ENCODE results near the gene LRRC74B.
"Not testable (repeated sequence)": the region's sequence is repeated elsewhere in the genome, so short reads cannot be mapped to it uniquely, and the experiment has no call there.

Gene LRRC74B, protein sequence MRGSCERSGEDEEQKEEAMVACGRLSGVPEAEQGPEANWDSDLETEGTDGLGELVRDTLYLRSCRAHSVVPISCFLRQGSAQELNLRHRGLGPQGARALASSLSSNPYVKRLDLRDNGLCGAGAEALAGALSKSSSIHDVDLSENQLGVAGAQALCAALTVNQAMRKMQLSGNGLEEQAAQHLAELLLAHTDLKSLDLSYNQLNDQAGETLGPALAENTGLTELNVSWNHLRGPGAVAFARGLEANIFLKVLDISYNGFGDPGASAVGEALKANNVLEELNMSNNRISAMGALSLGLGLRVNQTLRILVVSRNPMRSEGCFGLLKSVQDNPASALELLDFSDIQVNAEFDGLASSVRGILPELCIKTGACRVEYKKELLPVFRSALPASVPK

DNA sequence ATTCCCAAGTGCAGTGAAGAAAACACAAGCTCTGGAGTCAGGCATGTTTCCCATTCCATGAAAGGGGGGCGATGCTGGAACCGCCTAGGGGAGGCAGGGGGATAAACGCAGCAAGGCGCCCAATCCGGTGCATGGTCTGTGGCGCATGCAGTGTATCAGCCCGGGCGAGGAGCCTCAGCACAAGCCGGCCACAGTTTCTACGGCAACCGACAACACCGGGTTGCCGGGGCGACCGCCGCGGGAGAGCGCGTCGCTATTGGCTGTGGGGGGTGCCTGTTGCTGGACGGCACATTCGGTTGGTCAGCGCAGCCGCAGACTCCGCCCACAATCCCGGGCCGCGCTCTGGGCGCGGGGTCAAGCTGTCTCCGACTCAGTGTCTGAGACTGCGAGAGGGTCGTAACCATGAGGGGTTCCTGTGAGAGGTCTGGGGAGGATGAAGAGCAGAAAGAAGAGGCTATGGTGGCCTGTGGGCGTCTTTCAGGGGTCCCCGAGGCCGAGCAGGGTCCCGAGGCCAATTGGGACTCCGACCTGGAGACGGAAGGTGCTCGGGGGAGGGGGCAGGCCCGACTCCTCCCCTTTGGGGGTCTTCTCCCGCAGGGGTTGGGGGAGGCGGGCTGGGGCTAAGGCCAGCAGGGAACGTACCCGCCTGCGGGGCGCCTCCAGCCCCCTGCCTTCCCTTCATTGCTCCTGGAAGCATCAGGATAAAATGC is at the start of gene LRRC74B:
Gene LRRC74B, plus strand, starts transcription at position 362 of the 710 bp plus-strand sequence. Its CDS starts 41 bp downstream, at position 403.
- DNase-seq: no peak

DNA sequence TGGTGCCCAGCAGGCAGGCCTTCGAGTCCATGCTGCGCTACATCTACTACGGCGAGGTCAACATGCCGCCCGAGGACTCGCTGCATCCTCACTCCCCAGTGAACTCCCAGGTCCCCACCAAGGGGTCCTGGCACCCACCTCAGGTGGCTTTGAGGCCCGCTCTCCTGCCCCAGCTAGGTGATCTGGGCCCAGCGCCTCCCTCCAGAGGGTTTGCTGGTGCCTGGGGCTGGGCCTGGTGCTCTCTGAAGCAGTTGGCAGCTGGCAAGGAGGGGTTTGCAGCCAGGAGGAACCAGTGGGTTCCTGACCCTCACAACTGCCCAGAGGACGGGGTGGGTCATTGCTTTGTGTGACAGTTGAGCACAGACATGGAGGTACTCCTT is 49.7 kb upstream of the LRRC74B start:
- DNase-seq: no peak

DNA sequence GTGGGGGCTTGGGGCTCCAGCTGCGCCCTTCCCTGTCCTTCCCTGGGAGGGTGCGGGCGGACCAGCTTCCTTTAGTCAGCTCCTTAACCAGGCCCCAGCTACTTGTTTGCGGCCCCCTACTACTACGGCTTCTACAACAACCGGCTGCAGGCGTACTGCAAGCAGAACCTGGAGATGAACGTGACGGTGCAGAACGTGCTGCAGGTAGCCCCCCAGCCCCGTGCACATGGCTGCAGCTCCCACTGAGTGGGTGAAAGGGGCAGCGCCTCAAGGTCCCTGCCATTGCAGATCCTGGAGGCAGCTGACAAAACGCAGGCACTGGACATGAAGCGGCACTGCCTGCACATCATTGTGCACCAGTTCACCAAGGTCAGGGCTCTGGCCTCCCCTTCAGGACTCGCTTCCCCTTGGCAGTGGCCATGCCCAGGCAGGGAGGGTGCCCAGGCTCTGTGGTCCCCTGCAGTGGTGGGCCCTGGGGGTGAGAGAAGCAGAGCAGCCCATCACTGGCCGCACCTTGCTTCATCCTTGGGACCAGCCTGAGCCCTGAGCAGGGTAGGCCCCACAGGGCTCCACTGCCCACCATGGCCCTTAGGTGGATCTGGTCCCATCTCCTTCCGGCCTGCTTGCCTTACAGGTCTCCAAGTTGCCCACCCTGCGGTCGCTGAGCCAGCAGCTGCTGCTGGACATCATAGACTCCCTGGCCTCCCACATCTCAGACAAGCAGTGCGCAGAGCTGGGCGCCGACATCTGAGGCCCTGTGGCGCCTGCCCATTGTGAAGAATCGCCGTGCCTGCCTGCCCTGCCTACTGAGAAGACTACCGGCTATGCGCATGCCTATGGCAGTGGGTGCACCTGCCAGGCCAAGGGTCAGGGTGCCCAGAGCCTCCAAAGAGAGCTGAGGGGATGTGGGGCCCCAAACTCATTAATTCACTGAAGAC is 48.9 kb upstream of the LRRC74B start:
- no peak for DNase-seq

DNA sequence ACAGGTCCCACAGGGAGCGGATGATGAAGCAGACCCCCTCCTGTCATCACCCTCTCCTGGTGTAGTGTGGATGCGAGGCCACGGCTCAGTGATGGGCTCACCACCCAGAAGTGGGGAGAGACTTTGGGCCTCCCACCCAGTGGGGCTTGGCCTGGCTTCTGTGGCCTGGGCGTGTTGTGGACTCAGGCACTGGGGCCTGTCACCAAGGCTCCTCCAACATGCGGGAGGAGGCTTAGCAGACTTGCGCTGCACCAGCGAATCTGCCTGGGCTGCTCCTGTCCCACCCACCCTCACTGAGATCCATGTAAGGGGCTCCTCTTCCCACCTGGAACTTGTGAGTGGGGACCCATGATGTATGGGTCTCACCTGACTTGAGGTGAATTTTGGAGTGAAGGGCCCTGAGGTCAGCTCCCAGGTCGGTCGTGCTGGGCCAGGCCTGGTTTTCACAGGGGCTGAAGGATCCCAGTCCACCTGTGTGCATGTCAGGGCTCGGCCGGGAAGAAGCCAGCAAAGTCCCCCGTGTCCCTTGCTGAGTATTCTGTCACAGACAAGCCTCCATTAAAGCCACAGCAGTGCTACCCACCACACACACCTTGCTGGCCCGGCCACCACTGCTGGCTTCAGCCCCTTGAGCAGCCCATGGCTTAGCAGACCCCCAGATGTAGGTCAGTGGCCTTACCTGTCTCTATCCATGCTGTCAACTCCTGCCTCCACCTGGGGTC is 48.0 kb upstream of the LRRC74B start:
- no peak for DNase-seq

DNA sequence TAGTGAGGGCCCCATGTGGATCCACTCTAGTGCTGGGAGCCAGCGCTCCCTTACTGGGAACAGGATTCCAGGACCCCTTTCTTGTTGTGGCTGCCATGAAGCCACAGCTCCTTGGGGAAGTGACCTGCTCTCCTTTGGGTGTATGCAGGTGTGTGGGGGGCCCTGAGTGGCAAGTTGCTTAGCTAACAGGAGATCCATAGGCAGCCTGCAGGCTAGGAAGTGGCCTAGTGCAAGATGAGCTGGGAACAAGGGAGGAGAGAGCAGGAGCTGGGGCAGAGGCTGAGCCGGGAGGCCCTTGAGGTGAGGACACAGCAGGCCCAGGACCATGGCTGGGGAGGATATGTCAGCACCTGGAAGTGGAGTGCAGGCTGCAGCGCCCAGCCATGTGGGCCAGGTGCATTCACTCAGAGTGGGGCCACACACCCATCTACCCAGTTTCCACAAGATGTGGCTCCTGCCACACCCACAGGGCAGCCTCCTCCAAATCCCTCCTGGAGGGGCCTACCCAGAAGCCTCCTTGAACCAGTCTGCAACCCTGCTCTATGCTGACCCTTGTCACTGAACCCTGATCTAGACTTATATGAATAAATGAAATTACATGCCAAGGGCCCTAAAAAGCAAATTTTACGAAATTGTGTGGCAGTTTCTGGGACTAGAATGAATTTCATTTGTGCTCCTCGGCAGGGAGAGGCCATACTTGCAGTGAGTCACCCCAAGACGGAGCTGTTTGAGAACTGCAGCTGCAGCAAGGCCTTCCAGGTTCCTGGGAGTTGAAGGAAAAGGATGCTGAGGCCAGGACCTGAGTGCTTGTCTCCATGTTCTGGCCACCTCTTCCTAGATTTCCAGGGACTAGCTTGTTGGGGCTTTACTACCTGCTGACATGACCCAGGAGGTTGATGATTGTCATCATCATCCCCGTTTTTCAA is 47.1 kb upstream of the LRRC74B start:
- no peak for DNase-seq

DNA sequence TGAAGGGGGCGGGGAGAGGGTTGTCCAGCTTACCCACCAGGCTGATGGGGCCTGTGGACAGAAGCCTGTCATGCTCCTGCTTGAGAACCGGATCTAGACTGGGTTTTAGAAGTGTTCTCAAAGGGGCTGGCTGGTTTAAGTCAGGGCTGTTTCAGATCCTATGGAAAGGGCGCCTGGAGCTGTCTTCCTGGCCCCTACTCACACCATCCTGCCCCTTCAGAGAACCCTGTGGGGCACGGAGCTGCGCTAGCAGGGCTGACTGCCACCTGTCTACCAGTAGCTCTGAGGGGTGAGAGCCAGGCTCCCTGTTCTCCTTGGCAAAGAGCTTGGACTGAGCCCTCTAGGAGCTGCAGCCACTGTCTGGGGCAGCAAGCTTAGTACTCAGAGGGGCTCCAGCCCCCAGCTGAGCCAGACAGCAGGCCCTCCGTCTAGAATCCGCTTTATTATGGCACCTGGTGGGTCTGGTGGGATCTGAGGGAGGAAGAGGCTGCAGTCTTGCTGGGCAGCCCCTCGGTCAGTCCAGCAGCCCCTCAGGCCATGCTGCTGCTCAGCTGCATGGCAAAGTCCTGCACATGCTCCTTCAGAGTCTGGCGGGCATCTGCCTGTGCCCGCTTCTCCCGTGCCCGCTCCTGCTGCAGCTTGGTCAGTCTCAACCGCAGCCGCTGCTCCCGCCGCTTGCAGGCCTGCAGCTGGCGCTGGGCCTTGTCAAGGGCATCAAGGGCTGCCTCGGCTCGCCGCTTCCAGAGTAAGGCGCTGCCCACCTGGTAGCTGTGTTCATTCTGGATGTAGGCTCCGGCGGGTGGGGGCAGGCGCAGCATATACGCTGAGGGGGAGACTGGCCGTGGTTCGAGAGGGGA is 46.2 kb upstream of the LRRC74B start:
- DNase-seq: no peak

DNA sequence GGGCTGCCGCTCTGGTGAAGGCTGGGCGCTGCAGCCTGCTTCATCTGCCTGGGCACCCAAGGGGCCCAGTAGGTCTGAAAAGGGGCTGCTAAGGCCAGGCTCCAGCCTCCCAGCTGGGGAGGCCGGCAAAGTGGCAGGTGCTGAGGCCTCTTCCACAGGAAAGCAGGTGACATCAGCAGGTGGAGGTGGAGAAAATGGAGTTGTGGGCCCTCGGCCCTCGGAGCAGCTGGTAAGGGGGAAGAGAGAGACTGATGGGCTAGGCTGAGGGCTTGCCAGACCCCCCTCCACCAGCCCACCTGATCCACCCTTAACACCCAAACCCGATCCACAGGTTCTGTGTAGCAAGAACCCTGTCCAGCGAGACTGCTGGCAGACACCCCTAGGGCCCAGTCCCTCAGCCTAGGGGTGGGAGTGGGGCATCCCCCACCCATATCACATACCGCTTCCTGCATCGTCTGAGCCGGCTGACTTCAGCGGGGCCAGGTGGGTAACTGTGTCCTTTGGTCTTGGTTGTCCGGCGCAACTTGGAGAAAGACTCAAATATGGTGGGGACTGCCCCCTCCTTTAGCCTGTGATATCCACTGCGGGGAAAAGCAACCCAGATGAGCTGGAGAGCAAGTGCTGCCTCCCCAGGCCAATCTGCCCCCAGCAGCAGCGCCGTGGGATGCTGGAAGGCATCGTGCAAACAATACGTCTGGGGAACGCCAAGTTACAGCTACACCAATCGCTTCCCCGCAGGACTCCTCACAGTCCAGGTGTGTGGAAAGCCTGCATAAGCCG is 45.3 kb upstream of the LRRC74B start:
- DNase-seq: no peak

DNA sequence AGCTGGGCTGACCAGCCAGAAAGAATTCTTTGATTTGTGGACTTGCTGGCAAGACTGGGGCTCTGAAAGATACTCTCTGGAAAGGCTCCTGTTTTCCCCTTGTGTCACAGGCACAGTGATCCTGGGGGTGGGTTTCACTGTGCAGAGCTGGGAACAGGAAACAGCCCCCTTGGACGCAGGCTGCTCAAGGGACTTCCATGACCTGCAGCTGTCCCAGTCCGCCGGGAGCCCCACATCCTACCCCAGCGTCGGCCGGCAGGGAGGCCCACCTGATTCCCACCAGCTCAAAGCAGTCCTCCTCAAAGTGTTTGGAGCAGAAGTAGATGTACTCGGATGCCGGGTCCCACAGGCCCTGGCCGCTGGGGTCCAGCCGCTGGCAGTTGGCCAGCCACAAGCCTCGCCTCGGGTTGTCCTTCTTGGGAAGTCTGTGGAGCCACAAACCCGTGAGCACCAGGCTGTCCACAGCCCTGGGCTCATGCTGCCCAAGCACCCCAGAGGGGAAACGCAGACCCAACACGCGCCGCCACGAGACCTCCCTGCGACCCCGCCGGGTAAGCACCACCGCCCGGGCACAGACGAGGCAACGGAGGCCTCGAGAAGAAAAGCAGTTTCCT is 44.7 kb upstream of the LRRC74B start:
- no peak for DNase-seq

DNA sequence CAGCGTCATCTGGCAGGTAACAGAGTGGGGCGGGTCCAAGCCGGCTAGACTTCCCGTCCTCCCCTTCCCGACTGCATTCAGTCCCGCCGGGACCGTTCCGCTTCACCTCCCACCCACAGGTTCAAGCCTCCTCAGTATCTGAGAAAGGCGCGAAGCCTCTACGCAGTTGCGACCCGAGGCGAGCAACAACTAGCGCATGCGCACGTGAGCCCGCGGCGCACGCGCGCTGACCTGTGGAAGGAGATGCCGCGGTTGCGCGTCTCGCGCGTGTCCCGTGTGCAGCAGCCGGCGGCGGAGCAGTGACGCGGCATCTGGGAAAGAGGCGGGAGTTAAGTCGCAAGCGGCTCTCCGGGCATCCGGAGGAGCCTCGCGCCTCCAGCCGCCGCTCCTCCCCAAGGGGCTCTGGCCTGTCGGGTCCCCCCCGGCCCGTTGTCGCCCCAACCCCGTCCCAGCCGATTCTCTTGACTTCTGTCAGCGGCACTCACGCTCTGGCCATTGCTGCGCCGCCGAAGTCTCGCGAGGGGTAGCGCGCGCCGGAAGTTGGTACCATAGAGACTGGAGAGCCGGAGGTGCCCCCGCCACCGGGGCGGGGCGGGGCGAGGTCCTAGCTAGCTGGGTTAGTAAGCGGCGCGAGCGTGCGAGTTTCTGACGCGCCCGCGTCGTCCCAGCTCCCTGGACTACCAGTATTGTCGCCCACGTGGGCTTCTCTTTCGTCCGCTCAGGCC is 44.0 kb upstream of the LRRC74B start, which contains the start of gene THAP7:
Gene THAP7, minus strand, starts transcription at position 518 of the 725 bp plus-strand sequence. Its CDS starts 207 bp downstream, at position 311.
- DNase-seq: peak; percentile 41

DNA sequence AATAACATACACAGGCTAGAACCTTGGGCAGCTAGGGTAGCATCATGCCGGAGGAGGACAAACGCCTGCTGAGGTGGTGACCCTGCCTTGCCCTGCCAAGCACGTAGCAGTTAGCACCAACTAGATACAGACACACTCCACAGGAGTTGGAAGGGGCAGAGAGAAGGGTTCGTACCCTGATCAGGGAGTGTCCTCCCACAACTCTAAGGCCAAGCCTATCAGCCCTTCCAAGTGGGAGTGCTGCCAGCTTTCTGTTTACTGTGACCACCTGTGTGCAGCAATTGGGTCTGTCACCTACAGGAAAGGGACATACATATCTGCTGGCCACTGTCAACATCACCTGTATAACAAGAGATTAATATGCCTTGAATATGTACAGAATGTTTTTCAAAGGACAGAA is 42.0 kb upstream of the LRRC74B start:
- DNase-seq: no peak

DNA sequence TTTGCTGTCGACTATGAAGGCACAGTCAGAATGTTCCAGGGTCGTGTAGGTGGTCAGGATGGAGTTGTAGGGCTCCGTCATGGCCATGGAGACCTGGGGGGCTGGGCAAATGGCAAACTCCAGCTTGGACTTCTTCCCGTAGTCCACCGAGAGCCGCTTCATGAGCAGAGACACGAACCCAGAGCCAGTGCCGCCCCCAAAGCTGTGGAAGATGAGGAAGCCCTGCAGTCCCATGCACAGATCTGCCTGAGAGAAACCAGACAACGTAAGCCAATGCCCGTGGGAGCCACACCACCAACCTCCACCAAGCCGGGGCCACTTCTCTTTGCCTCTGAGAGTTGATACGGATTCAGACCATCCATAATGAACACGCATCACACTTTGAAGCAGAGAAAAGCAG is 36.5 kb upstream of the LRRC74B start:
- not testable (repeated sequence) for DNase-seq

DNA sequence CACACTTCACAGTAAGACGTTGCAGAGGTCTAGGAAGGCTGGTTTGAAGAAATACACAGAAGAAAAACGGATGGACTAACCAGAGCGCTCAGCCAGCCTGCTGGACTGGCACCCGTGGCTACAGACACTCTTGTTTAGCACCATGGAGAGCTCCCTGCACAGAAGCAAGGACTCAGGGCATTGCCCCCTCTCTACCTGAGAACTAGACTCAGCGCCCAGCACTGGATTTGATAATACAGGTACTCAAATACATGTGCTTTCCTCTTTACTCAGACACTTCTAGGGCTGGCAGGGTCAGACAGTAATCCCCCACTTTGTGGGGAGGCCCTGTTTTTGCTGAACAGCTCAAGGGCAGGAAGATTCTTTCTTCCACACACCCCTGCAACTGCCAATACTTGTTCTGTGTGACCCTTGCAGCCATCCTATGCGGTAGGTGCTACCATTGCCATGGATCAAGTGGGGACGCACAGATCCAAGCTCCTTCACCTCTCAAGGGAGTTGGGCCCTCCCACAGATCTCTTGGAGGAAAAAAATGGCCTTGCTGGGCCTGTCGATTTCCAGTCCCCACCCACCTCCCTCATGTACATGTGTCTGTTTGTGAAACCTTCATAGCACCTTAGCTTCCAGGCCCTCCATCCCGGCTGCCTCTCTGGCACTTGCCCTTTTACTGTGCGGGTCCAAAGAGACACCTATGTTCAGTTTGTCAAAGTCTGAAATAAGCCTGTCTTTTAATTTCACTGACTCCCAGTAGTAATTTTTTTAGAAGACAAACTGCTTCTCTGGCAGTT is 35.9 kb upstream of the LRRC74B start:
- DNase-seq: no peak

DNA sequence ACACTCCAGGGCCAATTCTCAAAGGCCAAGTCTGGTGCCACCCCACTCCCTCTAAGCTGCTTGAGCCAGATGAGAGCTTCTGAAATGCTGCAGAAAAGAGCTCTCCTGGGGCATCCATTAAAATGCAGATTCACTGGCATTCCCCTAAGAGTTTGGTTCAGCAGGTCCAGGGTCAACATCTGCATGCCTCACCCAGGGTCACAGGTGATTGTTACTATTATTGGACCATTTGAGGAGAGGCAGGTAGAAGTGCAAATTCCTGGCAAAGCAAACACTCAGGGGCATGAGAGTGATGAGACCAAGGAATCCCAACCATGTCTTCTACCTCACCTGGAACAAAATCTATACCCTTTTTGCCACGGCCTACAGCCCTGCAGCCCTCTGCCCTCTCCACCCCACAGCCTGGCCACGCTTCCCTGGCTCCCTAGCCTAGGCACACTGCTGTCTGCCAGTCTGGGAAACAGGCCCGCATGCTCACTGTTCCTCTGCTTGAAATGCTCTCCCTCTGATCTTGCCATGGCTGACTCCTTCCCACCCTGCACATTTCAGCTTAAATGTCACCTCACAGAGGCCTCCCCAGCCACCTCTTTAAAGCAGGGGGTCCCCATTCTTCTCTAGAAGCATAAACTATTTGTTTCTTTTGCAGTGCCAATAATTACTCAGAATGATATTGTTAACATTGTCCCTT is 35.2 kb upstream of the LRRC74B start:
- no peak for DNase-seq

DNA sequence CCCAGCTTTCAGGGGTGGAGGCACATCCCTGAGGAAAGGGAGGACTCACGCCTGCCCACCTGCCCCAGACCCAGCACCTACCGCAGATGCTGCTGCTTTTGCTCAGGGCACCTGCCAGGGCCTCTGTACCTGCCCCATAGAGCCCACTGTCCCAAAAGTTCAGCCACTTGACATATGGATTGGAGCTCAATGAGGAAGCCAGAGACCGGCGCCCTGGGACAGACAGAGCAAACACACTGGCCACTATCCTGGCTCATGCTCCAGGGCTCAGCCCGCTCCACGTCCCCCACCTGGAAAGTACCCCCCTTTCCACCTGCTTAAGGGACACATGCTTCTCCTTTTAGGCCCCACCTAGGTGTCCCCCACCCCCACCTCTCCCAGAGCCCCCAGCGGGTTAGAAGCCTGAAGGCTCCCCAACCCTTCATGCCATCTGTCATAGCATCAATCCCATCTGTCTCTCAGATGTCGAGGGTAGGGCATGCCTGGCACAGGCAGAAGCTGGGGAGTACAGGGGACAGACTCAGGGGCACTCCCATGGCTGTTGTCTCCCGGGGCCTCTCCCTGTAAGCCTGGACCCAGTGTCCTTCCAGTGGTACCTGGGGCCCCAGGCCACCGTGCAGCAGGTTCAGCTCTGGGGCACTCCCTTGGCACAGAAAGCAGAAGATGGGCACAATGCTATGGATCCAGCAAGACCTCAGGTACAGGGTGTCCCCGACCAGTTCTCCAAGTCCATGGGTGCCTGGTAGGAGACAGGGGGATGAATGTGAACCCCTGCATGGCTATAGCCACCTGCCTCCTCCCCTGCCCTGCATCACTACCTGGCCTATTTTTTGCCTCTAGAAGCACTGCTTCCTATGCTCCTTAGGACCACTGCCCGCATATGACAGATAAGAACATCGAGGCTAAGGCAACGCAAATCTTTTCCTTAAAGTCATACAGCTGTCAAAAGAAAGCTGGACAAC is 33.0 kb upstream of the LRRC74B start:
- DNase-seq: no peak

DNA sequence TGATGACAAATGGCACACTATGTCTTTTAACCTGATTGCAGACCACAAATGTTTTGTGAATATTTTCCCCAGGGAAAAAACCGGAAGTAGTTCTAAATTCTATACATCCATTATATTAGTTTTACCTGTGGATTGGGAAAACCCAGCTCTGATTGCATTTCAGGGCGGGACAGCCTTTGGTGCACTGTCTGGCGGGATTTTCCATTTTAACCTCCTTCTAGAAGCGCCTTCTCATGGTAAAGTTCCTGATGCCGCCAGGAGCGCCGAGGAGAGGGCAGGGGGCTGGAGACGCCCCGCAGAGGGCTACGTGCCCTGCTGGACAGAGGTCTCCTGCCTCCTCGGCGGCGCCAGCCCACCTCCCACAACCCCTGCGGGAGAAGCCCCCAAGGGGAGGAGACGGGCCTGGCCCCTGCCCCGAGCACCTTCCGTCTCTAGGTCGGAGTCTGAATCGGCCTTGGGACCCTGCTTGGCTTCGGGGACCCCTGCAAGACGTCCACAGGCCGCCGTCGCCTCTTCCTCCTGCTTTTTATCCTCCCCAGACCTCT is 32.0 kb upstream of the LRRC74B start:
- DNase-seq: no peak

All from SIG-M5 (cell line).